ENCODE measurements around the gene IFT81. TPM values are rescaled to one million over a fixed set of nuclear protein-coding genes. Genes with fewer than 3 reads are reported as not detected.

IFT81 gene
- total and polyA plus RNA-seq, 2 of the 13 experiments (the other 11 are each of a cell fraction or from before 2014, with no cell fraction given), result 4.2 to 13.0 TPM

DNA sequence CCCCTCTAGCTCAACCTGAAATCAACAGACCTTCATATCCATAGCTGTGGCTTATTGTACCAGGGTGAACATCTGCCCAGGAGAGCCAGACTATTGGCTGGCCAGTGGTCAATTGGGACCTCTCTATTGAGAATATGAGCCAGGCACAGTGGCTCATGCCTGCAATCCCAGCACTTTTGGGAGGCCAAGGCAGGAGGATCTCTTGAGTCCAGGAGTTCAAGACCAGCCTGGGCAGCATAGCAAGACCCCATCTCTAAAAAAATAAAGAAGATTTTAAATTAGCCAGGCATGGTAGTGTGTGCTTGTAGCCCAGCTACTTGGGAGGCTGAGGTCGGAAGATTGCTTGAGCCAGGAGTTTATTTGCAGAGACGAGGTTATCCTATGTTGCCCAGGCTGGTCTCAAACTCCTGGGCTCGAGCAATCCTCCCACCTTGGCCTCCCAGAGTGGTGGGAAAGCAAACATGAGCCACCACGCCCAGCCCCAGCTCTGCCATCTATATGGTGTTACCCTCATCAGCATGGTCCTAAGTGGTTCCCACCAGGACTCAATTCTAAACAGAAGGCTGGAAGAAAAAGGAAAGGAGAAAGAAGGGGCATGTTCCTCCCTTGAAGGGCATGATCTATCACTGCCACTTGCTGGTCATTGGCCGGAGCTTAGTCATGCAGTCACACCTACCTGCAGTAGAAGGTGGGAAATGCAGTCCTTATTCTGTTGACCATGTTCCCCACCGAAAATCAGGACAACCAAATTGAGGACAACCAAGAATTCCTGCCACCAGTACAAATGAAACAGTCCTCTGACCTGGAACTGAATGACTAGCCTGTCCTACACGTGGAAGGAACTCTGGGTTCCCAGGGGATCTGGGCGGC, 33.7 kb upstream of the IFT81 start (continued):
- TF ChIP-seq, protein P1, sequence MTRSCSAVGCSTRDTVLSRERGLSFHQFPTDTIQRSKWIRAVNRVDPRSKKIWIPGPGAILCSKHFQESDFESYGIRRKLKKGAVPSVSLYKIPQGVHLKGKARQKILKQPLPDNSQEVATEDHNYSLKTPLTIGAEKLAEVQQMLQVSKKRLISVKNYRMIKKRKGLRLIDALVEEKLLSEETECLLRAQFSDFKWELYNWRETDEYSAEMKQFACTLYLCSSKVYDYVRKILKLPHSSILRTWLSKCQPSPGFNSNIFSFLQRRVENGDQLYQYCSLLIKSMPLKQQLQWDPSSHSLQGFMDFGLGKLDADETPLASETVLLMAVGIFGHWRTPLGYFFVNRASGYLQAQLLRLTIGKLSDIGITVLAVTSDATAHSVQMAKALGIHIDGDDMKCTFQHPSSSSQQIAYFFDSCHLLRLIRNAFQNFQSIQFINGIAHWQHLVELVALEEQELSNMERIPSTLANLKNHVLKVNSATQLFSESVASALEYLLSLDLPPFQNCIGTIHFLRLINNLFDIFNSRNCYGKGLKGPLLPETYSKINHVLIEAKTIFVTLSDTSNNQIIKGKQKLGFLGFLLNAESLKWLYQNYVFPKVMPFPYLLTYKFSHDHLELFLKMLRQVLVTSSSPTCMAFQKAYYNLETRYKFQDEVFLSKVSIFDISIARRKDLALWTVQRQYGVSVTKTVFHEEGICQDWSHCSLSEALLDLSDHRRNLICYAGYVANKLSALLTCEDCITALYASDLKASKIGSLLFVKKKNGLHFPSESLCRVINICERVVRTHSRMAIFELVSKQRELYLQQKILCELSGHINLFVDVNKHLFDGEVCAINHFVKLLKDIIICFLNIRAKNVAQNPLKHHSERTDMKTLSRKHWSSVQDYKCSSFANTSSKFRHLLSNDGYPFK (CRISPR knock-in tag; IDR thresholded peaks at IDR 0.05; ENCODE audit: borderline replicate concordance), result 0 out of 2 replicates have a peak, but pooled peaks have one; percentile 39
- TF ChIP-seq ZC3H4 (CRISPR knock-in tag; IDR thresholded peaks at IDR 0.05; ENCODE audit: borderline replicate concordance) (no peak), SETDB1 (CRISPR knock-in tag; IDR thresholded peaks at IDR 0.05; ENCODE audit: borderline replicate concordance) (no peak), ZNF619 (CRISPR knock-in tag; IDR thresholded peaks at IDR 0.05) (peak; percentile 18; the same call in 1 of the 2 replicates), ZSCAN21 (CRISPR knock-in tag; IDR thresholded peaks at IDR 0.05; ENCODE audit: borderline replicate concordance) (peak; percentile 17; the same call in 1 of the 2 replicates), ZNF614 (CRISPR knock-in tag; IDR thresholded peaks at IDR 0.05; ENCODE audit: borderline replicate concordance) (0 out of 2 replicates have a peak, but pooled peaks have one; percentile 13), ZNF121 (CRISPR knock-in tag; IDR thresholded peaks at IDR 0.05) (peak; percentile 88)
- TF ChIP-seq, protein P2, sequence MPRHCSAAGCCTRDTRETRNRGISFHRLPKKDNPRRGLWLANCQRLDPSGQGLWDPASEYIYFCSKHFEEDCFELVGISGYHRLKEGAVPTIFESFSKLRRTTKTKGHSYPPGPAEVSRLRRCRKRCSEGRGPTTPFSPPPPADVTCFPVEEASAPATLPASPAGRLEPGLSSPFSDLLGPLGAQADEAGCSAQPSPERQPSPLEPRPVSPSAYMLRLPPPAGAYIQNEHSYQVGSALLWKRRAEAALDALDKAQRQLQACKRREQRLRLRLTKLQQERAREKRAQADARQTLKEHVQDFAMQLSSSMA (CRISPR knock-in tag; IDR thresholded peaks at IDR 0.05), result no peak
- TF ChIP-seq, protein P3, sequence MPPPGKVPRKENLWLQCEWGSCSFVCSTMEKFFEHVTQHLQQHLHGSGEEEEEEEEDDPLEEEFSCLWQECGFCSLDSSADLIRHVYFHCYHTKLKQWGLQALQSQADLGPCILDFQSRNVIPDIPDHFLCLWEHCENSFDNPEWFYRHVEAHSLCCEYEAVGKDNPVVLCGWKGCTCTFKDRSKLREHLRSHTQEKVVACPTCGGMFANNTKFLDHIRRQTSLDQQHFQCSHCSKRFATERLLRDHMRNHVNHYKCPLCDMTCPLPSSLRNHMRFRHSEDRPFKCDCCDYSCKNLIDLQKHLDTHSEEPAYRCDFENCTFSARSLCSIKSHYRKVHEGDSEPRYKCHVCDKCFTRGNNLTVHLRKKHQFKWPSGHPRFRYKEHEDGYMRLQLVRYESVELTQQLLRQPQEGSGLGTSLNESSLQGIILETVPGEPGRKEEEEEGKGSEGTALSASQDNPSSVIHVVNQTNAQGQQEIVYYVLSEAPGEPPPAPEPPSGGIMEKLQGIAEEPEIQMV (CRISPR knock-in tag; IDR thresholded peaks at IDR 0.05; ENCODE audit: low read depth), result peak; percentile 12; the same call in 1 of the 2 replicates
- TF ChIP-seq, protein P4, sequence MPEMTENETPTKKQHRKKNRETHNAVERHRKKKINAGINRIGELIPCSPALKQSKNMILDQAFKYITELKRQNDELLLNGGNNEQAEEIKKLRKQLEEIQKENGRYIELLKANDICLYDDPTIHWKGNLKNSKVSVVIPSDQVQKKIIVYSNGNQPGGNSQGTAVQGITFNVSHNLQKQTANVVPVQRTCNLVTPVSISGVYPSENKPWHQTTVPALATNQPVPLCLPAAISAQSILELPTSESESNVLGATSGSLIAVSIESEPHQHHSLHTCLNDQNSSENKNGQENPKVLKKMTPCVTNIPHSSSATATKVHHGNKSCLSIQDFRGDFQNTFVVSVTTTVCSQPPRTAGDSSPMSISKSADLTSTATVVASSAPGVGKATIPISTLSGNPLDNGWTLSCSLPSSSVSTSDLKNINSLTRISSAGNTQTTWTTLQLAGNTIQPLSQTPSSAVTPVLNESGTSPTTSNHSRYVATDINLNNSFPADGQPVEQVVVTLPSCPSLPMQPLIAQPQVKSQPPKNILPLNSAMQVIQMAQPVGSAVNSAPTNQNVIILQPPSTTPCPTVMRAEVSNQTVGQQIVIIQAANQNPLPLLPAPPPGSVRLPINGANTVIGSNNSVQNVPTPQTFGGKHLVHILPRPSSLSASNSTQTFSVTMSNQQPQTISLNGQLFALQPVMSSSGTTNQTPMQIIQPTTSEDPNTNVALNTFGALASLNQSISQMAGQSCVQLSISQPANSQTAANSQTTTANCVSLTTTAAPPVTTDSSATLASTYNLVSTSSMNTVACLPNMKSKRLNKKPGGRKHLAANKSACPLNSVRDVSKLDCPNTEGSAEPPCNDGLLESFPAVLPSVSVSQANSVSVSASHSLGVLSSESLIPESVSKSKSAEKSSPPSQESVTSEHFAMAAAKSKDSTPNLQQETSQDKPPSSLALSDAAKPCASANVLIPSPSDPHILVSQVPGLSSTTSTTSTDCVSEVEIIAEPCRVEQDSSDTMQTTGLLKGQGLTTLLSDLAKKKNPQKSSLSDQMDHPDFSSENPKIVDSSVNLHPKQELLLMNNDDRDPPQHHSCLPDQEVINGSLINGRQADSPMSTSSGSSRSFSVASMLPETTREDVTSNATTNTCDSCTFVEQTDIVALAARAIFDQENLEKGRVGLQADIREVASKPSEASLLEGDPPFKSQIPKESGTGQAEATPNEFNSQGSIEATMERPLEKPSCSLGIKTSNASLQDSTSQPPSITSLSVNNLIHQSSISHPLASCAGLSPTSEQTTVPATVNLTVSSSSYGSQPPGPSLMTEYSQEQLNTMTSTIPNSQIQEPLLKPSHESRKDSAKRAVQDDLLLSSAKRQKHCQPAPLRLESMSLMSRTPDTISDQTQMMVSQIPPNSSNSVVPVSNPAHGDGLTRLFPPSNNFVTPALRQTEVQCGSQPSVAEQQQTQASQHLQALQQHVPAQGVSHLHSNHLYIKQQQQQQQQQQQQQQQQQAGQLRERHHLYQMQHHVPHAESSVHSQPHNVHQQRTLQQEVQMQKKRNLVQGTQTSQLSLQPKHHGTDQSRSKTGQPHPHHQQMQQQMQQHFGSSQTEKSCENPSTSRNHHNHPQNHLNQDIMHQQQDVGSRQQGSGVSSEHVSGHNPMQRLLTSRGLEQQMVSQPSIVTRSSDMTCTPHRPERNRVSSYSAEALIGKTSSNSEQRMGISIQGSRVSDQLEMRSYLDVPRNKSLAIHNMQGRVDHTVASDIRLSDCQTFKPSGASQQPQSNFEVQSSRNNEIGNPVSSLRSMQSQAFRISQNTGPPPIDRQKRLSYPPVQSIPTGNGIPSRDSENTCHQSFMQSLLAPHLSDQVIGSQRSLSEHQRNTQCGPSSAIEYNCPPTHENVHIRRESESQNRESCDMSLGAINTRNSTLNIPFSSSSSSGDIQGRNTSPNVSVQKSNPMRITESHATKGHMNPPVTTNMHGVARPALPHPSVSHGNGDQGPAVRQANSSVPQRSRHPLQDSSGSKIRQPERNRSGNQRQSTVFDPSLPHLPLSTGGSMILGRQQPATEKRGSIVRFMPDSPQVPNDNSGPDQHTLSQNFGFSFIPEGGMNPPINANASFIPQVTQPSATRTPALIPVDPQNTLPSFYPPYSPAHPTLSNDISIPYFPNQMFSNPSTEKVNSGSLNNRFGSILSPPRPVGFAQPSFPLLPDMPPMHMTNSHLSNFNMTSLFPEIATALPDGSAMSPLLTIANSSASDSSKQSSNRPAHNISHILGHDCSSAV (CRISPR knock-in tag; IDR thresholded peaks at IDR 0.05; ENCODE audit: borderline replicate concordance), result no peak
- TF ChIP-seq, protein P5, sequence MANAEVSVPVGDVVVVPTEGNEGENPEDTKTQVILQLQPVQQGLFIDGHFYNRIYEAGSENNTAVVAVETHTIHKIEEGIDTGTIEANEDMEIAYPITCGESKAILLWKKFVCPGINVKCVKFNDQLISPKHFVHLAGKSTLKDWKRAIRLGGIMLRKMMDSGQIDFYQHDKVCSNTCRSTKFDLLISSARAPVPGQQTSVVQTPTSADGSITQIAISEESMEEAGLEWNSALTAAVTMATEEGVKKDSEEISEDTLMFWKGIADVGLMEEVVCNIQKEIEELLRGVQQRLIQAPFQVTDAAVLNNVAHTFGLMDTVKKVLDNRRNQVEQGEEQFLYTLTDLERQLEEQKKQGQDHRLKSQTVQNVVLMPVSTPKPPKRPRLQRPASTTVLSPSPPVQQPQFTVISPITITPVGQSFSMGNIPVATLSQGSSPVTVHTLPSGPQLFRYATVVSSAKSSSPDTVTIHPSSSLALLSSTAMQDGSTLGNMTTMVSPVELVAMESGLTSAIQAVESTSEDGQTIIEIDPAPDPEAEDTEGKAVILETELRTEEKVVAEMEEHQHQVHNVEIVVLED (CRISPR knock-in tag; IDR thresholded peaks at IDR 0.05; ENCODE audit: borderline replicate concordance), result 0 out of 2 replicates have a peak, but pooled peaks have one; percentile 11

Data from HepG2 (cell line).